Spleen (tissue), 7 donors: ENCODE results near the gene SMCO1.
"Not testable (repeated sequence)": the region's sequence is repeated elsewhere in the genome, so short reads cannot be mapped to it uniquely, and the experiment has no call there.

ENCODE experiments used
- POLR2A ChIP-seq, 3 donors: fragments of 450-650 bp; IDR thresholded peaks; one replicate each; pipeline ENCODE4 v1.5.1; 2017; ENCODE audit warnings: antibody characterized with exemption in 3 of 3, mild to moderate bottlenecking in 1 of 3
- TF ChIP-seq, protein P1 (sequence below), 11 experiments: fragments of 200-600 bp in 7 of 11; fragments of 450-650 bp in 4 of 11; sonication (generic) in 4 of 11; IDR thresholded peaks in 8 of 11; conservative IDR thresholded peaks in 3 of 11; 1 replicate in 7 of 11; 2 replicates in 4 of 11; pipeline versions ENCODE4 v1.4.0 to v1.8.0; 2016 to 2021; ENCODE audit warnings: antibody characterized with exemption in 11 of 11, inconsistent platforms in 4 of 11, mild to moderate bottlenecking in 1 of 11
- donor health status: DM: no; HTN: no; CAD: no; lungs with moderate emphysema.
- donor health status: DM: no; HTN: no; CAD: no.
- donor health status: DM: no; HTN: no; CAD: no.

DNA sequence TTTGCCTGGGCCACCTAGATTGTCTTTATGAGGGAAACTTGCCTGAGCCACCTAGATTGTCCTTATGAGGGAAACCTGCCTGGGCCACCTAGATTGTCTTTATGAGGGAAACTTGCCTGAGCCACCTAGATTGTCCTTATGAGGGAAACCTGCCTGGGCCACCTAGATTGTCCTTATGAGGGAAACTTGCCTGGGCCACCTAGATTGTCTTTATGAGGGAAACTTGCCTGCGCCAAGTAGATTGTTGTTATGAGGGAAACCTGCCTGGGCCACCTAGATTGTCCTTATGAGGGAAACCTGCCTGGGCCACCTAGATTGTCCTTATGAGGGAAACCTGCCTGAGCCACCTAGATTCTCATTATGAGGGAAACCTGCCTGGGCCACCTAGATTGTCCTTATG, 4.0 kb downstream of the SMCO1 start:
- not testable (repeated sequence) for TF ChIP-seq POLR2A (IDR thresholded peaks at IDR 0.05)
- TF ChIP-seq, protein P1, sequence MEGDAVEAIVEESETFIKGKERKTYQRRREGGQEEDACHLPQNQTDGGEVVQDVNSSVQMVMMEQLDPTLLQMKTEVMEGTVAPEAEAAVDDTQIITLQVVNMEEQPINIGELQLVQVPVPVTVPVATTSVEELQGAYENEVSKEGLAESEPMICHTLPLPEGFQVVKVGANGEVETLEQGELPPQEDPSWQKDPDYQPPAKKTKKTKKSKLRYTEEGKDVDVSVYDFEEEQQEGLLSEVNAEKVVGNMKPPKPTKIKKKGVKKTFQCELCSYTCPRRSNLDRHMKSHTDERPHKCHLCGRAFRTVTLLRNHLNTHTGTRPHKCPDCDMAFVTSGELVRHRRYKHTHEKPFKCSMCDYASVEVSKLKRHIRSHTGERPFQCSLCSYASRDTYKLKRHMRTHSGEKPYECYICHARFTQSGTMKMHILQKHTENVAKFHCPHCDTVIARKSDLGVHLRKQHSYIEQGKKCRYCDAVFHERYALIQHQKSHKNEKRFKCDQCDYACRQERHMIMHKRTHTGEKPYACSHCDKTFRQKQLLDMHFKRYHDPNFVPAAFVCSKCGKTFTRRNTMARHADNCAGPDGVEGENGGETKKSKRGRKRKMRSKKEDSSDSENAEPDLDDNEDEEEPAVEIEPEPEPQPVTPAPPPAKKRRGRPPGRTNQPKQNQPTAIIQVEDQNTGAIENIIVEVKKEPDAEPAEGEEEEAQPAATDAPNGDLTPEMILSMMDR (IDR thresholded peaks at IDR 0.05 in 8 of 11, conservative IDR thresholded peaks at IDR 0.05 in 3 of 11): not testable (repeated sequence)
